A204.1 (cell line): ENCODE results near the gene PREB.
"Not testable (repeated sequence)": the region's sequence is repeated elsewhere in the genome, so short reads cannot be mapped to it uniquely, and the experiment has no call there.

Source experiments
- FAIRE-seq: peaks from 2 replicates; lab custom pipeline; 2012; peaks lifted over from hg19 to GRCh38; lab: Jason Lieb, UNC

The PREB gene, protein sequence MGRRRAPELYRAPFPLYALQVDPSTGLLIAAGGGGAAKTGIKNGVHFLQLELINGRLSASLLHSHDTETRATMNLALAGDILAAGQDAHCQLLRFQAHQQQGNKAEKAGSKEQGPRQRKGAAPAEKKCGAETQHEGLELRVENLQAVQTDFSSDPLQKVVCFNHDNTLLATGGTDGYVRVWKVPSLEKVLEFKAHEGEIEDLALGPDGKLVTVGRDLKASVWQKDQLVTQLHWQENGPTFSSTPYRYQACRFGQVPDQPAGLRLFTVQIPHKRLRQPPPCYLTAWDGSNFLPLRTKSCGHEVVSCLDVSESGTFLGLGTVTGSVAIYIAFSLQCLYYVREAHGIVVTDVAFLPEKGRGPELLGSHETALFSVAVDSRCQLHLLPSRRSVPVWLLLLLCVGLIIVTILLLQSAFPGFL

DNA sequence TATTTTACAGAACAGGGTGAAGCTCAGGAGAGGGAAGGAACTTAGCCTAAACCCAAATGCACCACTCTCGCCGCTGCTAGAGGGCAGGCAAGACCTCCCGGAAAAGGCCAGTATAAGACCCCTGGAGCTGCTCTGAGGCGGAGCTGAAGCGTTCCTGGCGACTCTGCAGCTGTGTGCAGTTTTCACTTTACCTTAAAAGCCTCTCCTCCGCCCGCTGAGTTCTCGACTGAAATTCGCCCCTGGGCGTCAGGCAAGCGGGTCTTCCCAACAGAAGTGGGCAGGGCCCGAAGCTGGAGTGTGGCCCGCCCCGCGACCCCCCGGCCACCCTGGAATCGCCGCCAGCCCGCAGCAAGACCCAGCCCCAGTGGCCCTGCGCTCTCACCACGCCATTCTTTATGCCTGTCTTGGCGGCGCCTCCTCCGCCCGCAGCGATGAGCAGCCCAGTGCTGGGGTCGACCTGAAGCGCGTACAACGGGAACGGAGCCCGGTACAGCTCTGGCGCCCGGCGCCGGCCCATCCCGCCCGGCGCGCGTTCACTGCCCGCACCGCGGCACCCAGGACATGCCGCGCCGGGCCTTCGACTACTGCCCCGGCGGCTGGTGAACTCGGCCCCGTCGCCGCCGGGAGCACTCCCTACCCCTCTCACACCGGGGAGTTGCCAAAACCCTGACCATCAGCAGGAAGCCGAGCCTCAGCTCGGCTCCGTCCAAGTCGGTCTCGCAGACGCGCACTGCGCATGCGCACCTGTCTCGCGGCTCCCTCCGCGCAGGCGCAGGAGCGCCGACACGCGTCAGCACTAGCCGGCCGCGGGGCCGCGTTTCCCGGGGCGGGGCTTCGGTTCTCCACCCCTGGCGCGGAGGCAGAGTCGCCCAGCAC is at the start of gene PREB:
TSS of gene PREB (minus strand) at position 732 of the 876 bp plus-strand sequence. CDS start at position 517, 215 bp downstream.
- peak; percentile 65 for FAIRE-seq

DNA sequence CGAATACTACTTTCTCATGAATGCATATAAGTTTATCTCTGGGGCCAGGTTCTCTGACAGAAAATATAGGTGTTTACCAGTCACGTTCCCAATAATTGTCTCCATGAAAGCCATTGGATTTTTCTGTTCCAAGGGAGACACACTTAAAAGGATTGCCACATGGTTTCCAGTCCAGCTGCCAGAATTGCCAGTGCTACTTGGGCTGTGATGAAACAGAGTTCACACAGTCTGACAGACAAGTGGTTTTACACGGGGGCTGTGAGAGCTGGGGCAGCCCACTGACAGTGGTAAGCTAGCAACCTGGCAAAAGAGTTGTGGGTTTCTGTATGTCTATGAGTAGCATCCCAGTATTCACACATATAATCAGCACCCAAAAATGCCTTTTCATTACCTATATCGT is 49.7 kb upstream of the PREB start:
- FAIRE-seq, result no peak

DNA sequence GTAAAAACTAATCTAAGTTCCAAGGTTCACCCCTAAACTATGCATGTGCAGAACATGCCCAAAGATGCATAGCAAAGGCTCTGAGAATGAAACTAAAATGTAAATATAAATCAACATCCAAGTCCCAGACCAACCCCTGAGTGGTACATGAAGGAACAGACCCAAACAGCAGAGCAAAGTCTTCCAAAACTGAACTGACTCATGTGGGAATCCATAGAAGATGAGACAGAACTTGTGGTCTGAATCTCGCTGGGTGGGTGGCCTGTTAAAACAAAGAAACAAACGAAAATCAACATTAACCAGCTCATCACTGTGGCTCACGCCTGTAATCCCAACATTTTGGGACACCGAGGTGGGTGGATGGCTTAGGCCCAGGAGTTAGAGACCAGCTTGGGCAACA is 47.9 kb upstream of the PREB start:
- FAIRE-seq, result no peak

DNA sequence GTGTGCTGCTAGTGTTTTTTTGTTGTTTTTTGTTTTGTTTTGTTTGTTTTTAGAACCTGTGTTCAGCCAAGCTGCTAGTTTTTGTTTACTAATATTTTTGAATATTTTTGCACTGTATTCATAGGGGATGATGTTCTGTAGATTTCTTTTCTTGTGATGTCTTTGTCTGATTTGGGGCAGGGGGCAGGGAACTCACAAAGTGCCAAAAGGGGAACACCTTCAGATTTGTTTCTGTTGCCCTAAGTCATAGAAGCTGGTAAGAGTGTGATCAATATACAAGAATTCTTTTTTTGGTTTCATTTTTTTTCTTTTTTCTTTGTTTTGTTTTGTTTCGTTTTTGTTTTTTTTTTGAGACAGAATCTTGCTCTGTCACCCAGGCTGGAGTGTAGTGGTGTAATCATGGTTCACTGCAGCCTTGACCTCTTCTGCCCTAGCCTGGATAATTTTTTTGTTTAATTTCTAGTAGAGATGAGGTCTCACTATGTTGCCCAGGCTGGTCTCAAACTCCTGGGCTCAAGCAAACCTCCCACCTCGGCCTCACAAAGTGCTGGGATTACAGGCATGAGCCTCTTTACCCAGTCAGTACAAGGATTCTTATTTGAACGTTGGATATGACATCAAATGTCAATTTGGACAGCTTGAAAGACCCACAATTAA is 45.0 kb upstream of the PREB start:
- no peak for FAIRE-seq

DNA sequence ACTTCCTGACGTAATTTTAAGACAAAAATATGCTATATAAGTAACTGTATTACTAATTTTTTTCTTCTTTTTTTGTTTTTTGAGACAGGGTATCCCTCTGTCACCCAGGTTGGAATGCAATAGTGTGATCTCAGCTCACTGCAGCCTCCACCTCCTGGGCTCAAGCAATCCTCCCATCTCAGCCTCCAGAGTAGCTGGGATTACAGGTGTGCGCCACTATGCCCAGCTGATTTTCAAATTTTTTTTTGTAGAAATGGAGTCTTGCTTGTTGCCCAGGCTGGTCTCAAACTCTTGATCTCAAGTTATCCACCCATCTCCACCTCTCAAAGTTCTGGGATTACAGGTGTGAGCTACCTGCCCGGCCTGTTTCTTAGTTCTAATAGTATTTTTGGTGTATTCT is 44.0 kb upstream of the PREB start:
- FAIRE-seq, result no peak

DNA sequence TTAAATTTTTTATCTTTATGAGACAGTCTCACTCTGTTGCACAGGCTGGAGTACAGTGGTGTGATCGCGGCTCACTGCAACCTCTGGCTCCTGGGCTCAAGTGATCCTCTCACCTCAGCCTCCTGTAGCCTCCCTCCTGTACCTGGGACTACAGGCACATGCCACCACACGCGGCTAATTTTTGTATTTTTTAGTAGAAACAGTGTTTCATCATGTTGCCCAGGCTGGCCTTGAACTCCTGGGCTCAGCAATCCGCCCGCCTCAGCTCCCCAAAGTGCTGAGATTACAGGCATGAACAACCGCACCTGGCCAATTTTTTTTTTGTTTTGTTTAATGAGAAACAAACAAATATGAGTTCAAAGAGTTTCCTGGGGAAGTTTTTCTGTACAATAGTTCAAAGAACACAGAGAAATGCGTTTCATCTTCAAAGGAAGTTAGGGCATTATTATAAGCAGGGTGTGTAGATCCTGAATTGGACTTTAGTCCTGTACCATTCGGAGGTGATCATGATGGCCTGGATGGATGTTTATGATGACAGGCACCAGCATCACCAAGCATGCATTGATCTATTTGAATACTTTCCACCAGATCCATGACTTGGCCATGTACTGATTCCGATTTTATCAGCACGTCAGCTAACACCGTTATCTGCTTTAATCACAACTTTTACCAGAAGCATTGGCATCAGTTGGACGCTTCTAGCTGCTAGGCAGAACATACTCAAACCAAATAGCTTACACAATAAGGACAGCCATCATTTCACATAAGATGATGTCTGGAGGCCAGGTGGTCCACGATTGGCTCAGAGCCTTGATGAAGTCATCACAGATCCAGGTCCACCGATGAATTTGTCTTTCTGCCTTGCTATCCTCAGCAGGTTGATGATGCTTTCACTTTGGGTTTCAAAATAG is 43.3 kb upstream of the PREB start:
- no peak for FAIRE-seq

DNA sequence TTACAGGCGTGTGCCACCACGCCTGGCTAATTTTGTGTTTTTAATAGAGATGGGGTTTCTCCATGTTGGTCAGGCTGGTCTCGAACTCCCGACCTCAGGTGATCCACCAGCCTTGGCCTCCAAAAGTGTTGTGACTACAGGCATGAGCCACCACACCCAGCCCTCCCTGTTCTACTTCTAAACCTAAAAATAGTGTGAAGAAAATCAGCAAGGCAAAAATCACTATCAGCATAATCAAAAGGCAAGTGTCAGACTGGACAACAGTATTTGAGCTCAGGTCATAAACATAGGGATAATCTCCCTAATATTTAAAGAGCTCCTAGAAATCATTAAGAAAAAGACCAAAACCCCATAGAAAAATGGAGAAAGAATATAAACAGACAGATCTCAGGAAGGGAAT is 41.3 kb upstream of the PREB start:
- FAIRE-seq, result not testable (repeated sequence)

DNA sequence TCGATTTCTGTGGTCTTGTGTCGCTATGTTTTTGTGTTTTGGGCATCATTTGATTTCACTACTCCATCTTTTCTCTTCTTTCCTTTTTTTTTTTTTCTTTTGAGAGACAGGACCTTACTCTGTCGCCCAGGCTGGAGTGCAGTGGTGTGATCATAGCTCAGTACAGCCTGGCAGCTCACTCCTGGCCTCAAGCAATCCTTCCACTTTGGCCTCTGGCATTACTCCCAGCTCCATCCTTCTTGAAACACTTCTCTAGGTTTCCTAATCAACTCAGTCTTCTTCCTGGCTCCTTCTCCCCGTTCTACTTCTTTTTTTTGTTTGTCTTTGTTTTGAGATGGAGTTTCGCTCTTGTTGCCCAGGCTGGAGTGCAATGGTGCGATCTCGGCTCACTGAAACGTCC is 40.9 kb upstream of the PREB start:
- no peak for FAIRE-seq

DNA sequence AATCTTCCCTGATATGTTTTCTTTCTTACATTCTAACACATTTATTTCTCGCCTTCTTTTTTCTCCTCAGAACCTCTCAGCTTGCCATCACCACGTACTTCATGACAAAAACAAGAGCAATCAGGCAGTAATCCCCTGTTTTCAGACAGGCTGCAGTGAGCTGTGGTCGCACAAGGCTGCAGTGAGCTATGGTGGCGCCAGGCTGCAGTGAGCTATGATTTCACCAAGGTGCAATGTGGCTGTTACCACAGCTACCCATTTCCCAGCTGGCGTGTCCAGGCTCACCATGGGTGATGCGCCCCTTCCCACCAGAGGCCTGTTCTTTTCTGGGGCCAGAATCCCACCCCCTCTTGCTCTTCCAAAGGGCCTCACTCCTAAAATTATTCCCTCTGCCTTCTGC is 40.2 kb upstream of the PREB start:
- no peak for FAIRE-seq

DNA sequence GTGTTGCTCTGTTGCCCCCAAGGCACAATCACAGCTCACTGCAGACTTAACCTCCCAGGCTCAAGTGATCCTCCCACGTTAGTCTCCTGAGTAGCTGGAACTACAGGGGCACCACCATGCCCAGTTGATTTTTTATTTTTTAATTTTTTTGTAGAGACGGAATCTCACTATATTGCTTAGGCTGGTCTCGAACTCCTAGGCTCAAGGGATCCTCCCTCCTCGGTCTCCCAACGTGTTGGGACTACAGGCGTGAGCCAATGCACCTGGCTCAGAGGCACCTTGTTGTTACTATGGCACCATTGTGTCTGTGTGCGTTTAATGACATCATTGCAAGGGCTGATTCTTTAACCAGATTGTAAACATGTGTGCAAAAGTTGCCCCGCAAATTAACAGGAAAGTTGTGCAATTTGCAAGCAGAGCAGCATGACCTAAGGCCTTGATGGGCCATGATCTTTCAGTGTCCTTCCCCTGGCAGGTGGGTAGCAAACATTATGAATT is 37.0 kb upstream of the PREB start:
- FAIRE-seq, result no peak

DNA sequence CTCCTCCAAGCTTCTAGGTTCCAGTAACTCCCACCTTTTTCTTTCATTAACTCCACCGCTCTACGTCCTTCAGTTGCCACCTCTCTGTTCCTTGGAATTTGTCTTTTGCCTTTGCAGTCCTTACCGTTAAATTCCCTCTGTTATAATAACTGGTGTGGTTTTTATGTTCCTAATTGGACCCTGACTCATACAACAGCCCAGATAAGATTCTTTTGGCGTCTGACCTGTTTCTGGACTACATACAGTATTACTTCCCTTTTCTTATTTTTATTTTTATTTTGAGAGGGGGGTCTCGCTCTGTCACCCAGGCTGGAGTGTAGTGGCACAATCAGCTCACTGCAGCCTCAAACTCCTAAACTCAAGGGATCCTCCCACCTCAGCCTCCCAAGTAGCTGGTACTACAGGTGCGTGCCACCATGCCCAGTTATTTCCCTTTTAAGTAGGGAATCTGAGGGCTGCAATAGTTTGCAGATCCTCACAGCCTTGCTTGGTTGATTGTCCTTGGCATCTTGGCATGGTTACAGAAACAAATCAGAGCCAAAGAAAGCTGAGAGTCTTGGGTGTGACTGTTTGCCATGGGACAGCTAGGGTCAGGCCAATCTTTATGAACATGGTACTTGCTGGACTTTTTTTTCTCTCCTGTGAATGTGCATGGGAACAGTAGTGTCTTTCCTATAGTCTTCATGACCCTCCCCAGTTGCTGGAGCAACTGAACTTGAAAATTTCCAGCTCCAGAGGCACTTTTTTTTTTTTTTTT is 36.3 kb upstream of the PREB start:
- no peak for FAIRE-seq

DNA sequence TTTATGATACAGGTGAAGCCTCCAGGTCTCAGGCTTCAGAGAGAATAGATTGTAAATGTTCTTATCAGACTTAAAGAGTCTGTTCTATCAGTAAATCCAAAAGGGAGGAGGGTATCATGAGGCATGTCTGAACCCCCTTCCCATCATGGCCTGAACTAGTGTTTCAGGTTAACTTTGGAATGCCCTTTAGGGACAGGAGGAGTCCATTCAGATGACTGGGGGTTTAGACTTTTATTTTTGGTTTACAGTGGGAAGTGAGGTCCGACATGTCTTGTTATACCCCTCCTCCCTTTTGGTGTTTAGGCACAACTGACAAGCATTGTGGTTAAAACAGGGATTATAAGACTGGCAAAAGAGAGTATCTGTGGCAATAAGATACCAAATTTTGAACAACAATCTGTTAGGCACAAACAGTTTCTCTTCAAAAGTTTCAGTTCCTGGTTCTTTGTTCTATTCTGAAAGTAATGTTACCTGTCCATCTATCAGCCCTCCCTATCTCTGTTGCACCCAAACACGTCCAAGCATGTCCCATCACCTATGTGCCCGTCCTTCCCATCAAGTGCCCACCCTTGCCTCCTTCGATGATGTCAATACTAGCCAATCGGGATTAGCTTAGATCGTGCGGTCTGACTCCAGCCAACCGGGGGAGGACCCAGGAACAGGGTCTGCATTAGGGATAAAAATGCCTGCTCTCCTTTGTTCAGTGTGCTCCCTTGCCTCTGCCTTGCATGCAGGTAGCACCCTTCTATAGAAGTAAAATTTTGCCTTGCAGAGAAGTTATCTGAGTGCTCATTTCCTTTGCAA is 30.7 kb upstream of the PREB start:
- no peak for FAIRE-seq

DNA sequence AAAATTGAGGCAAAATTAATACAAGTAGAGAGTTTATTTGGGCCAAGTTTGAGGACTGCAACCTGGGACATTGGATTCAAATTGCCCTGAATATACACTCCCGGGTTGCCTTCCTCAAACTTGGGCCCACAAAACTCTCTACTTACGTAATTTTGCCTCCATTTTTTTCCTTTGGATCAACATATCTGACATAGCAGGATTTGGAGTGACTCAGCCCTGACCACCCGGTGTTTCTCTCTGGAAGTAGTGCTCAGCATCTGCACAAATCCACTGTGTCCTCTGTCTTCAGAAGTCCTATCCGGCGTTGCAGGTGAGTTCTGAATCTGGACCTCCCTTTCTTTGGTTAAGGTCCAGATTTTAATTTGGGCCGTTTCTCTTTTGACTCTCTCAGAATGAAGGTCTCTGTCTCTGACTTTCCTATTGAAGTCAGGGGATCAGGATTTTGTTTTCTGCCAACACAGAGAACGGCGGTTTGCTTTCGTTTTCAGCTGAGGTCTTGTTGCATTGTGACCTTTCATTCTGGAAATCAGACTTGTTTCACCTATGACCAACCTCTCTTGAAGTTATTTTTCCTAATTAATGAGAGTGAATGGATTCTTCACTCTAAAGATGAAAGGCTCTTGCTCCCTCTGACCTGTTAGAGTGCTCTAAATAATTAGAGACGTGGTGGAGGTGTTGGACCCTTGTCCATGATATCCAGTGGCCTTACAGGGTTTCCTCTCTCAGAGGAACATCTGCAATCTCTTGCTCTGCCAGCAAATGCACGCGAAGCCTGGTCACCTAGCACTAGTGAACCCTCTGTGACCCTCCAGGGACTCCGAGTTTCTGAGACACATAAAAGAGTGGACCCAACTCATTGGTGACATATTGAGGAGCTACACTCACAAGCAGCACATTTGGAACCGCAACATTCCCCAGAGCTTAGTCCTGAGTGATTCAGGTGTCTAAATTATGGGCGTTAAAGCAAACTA is 28.0 kb upstream of the PREB start:
- FAIRE-seq, result no peak

DNA sequence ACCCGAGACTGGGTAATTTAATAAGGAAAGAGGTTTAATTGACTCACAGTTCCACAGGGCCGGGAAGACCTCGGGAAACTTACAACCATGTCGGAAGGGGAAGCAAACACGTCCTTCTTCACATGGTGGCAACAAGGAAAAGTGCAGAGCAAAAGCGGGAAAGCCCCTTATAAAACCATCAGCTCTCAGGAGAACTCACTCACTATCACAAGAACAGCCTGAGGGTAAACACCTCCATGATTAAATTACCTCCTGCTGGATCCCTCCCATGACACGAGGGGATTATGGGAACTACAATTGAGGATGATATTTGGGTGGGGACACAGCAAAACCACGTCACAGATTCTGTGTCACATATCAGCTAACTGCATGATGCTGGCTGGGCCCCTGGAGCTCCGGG is 25.8 kb upstream of the PREB start:
- FAIRE-seq, result no peak

DNA sequence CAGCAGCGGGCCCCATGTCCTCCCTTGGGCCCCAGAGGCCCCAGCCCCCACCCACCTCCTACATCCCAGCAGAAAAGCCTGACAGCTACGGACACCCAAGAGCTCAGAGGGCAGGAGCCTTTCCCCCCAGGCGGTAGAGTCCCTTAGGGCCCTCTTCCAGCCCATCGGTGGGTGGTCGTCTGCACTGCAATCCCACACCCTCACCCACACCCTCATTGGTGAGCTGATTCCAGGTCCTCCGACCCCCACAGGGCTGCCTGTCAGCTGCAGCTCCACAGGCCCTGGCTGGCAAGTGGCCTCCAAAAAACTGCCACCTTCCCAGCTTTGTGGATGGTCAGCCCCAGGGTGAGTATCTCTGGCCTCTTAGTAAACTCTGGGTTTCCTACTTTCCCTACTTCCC is 24.8 kb upstream of the PREB start:
- FAIRE-seq, result no peak

DNA sequence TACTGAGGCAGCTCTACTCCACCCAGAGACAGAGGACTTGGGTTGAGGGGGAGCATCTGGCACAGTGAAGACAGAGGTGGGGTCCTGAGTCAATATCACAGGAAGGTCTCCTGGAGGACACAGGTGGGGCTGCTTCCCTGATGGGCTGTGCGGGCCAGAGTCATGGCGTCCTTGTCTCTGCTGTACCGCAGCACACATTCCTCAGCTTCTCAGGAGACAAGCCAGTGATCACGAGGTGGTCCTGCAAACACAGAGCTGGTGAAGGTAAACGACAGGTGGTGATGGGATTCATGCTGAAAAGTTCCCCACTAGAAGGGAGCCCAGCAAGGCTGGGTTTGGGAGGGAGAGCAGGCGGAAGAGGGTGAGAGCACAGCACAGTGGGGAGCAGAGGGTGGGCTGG is 24.0 kb upstream of the PREB start:
- no peak for FAIRE-seq

DNA sequence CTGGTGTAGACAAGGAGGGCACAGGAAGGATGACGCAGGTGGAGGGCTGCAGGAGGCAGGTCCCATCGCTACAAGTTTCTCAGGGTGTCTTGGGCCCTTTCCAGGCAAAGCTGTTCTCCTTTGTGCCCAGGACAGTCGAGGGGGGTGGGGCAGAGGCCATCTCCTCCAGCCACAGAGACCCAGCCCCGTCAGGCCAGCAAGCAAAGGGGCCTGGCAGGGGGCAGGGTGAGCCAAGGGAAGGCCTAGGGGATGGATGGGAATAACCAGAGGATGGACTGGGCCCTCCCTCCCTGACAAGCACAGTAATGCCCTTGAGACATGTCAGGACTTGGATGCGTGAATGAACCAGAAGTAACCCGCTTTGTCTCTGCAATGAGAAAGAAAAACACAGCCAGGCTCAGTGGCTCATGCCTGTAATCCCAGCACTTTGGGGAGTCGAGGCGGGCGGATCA is 20.7 kb upstream of the PREB start:
- FAIRE-seq, result no peak

DNA sequence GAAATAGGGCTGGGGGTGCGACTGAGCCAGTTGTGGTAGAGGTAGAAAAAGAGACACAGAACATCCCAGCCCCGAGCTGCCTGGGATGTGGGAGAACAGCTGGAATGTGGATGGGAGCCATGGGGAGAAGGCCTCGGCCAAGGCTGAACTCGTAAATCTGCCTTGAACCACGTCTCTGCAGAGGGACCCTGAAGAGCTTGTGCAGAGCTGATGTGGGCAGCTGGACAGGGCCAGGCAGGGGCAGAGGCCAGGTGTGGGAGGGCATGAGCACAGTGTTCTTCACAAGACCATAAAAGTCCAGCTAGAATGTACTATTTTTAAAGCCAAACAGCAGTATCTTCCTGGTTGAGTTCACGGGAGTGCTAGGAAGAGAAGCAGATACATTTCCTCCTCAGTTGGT is 20.1 kb upstream of the PREB start:
- no peak for FAIRE-seq
